ENCODE results near the gene BCAR3. TPM values are rescaled to one million over a fixed set of nuclear protein-coding genes. Genes with fewer than 3 reads are reported as not detected.

Gene BCAR3
- total RNA-seq, 2 donors from 2014 or later, result 45.2 to 47.7 TPM

GRCh38 chr1:93588955-93589354 lies 92.7 kb downstream of the BCAR3 start:
- intact Hi-C loops (cut with DNase I), result no loop called here

GRCh38 chr1:93588206-93588605 lies 93.4 kb downstream of the BCAR3 start:
- no peak for TF ChIP-seq CTCF (IDR thresholded peaks at IDR 0.05)

More at GRCh38 chr1:93588955-93589354, 92.7 kb downstream of the BCAR3 start:
- no peaks in the 10 kb centered on the region for H3K36me3 ChIP-seq
- H3K27ac ChIP-seq, result no peak overlapping the region
- no peak for DNase-seq
- H3K4me3 ChIP-seq, result no peak overlapping the region
- H3K27me3 ChIP-seq, result no peaks in the 10 kb centered on the region
- no peaks in the 10 kb centered on the region for H3K9me3 ChIP-seq
- H3K9ac ChIP-seq (ENCODE audit: low read depth in 2 of 2, low read length in 2 of 2), result no peak overlapping the region
- H3K4me1 ChIP-seq, result no peaks in the 10 kb centered on the region
- no peak for TF ChIP-seq CTCF (IDR thresholded peaks at IDR 0.05)

GRCh38 chr1:93587354-93587753 lies 94.3 kb downstream of the BCAR3 start:
- Histone ChIP-seq H3K9me3 (no peaks in the 10 kb centered on the region), H3K4me1 (no peaks in the 10 kb centered on the region), H3K36me3 (no peaks in the 10 kb centered on the region), H3K4me3 (no peak overlapping the region), H3K27ac (no peak overlapping the region), H3K27me3 (no peaks in the 10 kb centered on the region), H3K9ac (ENCODE audit: low read depth in 2 of 2, low read length in 2 of 2) (no peak overlapping the region)
- DNase-seq, result no peak
- intact Hi-C loops (cut with DNase I), result no loop called here
- no peak for TF ChIP-seq CTCF (IDR thresholded peaks at IDR 0.05)

More at GRCh38 chr1:93588206-93588605, 93.4 kb downstream of the BCAR3 start:
- intact Hi-C loops (cut with DNase I), result no loop called here
- no peaks in the 10 kb centered on the region for H3K4me1 ChIP-seq
- no peak overlapping the region for H3K4me3 ChIP-seq
- H3K9ac ChIP-seq (ENCODE audit: low read depth in 2 of 2, low read length in 2 of 2), result no peak overlapping the region
- no peak for DNase-seq
- H3K36me3 ChIP-seq, result no peaks in the 10 kb centered on the region
- no peaks in the 10 kb centered on the region for H3K27me3 ChIP-seq
- H3K27ac ChIP-seq, result no peak overlapping the region
- no peaks in the 10 kb centered on the region for H3K9me3 ChIP-seq

GRCh38 chr1:93585059-93585966 lies 96.3 kb downstream of the BCAR3 start:
- intact Hi-C loops (cut with DNase I), result no loop called here
- H3K27me3 ChIP-seq, result no peaks in the 10 kb centered on the region
- H3K4me1 ChIP-seq, result peaks cover 6% of the 10 kb centered on the region
- H3K9ac ChIP-seq (ENCODE audit: low read depth in 2 of 2, low read length in 2 of 2), result peak overlapping the region; percentile 61 to 85
- peak overlapping the region; percentile 34 for H3K4me3 ChIP-seq
- peak; percentile 98 for DNase-seq
- H3K9me3 ChIP-seq, result no peaks in the 10 kb centered on the region
- TF ChIP-seq CTCF (IDR thresholded peaks at IDR 0.05), result no peak
- no peaks in the 10 kb centered on the region for H3K36me3 ChIP-seq
- H3K27ac ChIP-seq, result peak overlapping the region; percentile 95

GRCh38 chr1:93584261-93585003 lies 97.2 kb downstream of the BCAR3 start:
- intact Hi-C loops (cut with DNase I), result no loop called here
- no peaks in the 10 kb centered on the region for H3K9me3 ChIP-seq
- H3K9ac ChIP-seq (ENCODE audit: low read depth in 2 of 2, low read length in 2 of 2), result peak overlapping the region; percentile 61 to 85
- H3K27me3 ChIP-seq, result no peaks in the 10 kb centered on the region
- peak overlapping the region; percentile 34 for H3K4me3 ChIP-seq
- TF ChIP-seq CTCF (IDR thresholded peaks at IDR 0.05), result no peak
- no peaks in the 10 kb centered on the region for H3K36me3 ChIP-seq
- H3K27ac ChIP-seq, result peak overlapping the region; percentile 95
- peaks cover 8% of the 10 kb centered on the region for H3K4me1 ChIP-seq
- DNase-seq, result no peak
